Measurements from ENCODE around the gene TRMT10A.

TRMT10A gene

DNA sequence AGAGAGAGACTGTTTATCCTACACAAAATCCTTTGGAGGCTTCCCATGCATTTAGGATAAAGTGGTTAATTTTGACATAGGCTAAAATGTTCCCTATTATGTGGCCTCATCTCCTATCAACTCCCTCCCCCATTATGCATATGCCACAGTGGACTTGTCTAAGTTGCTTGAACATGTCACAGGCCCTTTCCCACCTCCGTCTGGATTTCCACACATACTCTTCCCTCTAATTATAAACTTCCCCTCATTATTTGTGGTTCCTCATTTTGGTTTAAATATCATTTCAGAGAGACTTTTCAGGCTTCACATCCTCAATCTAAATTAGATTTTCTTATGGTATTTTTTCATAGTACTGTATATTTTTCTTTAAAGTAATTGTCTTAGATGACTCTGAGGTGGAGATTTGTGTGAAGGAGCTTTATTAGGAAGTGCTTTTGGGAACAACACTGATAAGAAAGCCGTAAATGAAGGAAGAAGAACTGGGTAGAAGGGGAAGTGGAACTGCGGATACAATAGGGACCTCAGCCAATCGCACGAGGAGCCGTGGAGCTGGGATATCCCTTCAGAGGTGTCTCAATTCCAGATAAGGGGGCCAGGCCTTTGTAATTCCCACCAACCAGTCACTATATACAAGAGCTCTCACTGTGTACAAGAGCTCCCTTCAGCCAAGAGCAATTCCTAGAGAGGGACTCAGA is 45.1 kb downstream of the TRMT10A start:
- no peaks in the 10 kb centered on the region for H3K36me3 ChIP-seq
- H3K27ac ChIP-seq, result peak overlapping the region in 1 of 11 experiments; percentile 7; a peak in 1 of 22 replicates
- H4K20me1 ChIP-seq, result no peaks in the 10 kb centered on the region
- H3K4me3 ChIP-seq, result no peak overlapping the region
- H3K4me1 ChIP-seq, result peaks cover 0 to 31% (median 3%) of the 10 kb centered on the region in 10 experiments; a peak in 8 of 20 replicates
- no peaks in the 10 kb centered on the region for H3K9me3 ChIP-seq (replicated peaks in 1 of 11)
- no peak for TF ChIP-seq Cebpa-rat (IDR thresholded peaks at IDR 0.05)
- no peaks in the 10 kb centered on the region for H3K27me3 ChIP-seq
- no peak overlapping the region for H3K9ac ChIP-seq
- H3K4me2 ChIP-seq, result peak overlapping the region in 4 of 11 experiments; percentile 33 to 83 (median 71); a peak in 6 of 22 replicates

DNA sequence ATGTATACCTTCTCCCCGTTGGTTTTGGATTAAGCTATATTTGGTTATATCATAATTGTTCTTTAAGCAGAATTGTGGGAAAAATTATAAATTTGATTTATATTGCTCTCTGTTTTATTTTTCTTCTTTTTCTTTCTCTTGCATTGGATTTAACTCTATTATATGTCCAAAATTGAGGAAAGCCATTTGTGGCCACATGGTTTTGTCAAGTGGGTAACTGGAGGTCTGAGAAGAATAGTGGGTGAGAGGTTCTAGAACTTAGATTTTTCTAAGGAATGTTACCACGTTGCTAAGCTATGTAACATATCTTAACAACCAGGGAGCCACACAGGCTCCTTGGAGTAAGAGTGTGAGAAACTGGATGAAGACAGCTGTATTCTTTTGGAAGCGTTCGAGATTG is 53.1 kb downstream of the TRMT10A start, which contains the start of gene C4orf17:
Gene C4orf17 (plus strand): TSS at position 301 of the 400 bp plus-strand sequence. CDS start 2,061 bp downstream, outside the sequence.
- H4K20me1 ChIP-seq, result no peaks in the 10 kb centered on the region
- H3K27ac ChIP-seq, result no peak within 1 kb of the TSS

DNA sequence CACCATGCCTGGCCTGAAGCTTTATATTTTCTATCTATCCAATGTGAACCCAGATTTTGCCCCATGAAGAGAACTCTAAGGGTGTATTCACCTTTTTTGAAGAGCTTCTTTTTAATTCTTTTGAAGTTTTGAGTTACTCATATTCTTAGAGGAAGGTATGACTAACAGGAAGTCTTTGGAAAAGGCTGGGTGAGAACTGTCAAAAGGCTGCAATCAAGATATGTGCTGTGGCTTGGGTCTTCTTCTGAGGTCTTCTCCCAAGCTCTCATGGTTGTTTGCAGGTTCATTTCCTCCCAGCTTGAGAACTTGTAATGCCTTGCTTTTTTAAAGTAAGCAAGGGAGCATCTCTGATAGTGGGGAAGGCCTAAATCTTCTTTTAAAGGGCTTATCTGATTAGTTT is 56.1 kb downstream of the TRMT10A start:
- no peak for TF ChIP-seq Cebpa-rat (IDR thresholded peaks at IDR 0.05)
- Histone ChIP-seq H3K4me2 (no peak overlapping the region), H3K27me3 (no peaks in the 10 kb centered on the region), H3K4me3 (no peak overlapping the region), H4K20me1 (no peaks in the 10 kb centered on the region), H3K27ac (no peak overlapping the region), H3K36me3 (no peaks in the 10 kb centered on the region), H3K9ac (no peak overlapping the region), H3K4me1 (peaks cover 0 to 17% (median 12%) of the 10 kb centered on the region in 10 experiments; a peak in 15 of 20 replicates), H3K9me3 (replicated peaks in 1 of 11) (no peaks in the 10 kb centered on the region)

More for the DNA sequence above, 53.1 kb downstream of the TRMT10A start, which contains the start of gene C4orf17:
- H3K9ac ChIP-seq, result no peak within 1 kb of the TSS
- no peak within 1 kb of the TSS for H3K4me2 ChIP-seq
- no peaks in the 10 kb centered on the region for H3K36me3 ChIP-seq
- H3K4me3 ChIP-seq, result no peak within 1 kb of the TSS
- H3K4me1 ChIP-seq, result peaks cover 0 to 4% (median 0%) of the 10 kb centered on the region in 10 experiments; a peak in 1 of 20 replicates
- no peak for TF ChIP-seq Cebpa-rat (IDR thresholded peaks at IDR 0.05)
- no peaks in the 10 kb centered on the region for H3K9me3 ChIP-seq (replicated peaks in 1 of 11)
- H3K27me3 ChIP-seq, result no peaks in the 10 kb centered on the region

DNA sequence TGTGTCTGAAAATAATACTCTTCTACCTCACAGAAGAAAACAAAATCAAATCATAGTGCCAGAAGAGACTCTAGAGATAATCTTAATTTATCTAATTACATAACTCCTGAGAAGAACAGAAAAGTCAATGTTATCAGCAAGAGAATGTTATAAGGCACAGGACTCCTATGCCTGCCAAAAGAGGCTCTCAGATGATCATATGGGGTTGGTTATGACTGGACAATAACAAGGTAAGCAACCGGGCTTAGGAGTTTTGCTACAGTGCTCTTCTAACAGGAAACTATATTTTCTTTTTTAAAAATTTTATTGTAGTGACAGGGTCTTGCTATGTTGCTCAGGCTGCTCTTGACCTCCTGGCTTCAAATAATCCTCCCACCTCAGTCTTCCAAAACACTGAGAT is 56.5 kb downstream of the TRMT10A start:
- Histone ChIP-seq H3K9ac (no peak overlapping the region), H3K27ac (no peak overlapping the region), H3K4me2 (no peak overlapping the region), H4K20me1 (no peaks in the 10 kb centered on the region), H3K27me3 (no peaks in the 10 kb centered on the region), H3K9me3 (replicated peaks in 1 of 11) (no peaks in the 10 kb centered on the region), H3K36me3 (no peaks in the 10 kb centered on the region), H3K4me3 (no peak overlapping the region), H3K4me1 (peaks cover 0 to 17% (median 12%) of the 10 kb centered on the region in 10 experiments; a peak in 15 of 20 replicates)
- no peak for TF ChIP-seq Cebpa-rat (IDR thresholded peaks at IDR 0.05)

DNA sequence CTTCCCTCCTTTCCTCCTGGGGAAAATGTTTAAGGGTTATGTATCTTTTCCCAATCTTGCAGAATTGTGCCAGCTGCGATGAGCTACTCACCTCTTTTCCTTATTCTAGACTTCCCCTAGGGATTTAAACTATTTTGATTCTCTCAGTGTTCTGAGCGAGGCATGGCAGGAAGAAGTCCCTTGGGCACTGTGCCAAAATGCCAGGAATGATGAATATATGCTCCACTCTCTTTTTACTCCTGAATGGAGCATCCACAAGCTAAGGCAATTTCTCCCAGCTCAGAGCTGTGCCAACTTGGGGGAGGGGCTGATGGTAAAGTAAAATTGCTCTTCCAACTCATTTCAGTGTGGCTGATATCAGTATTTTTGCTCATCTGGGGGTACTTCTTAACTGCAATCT is 57.1 kb downstream of the TRMT10A start:
- Histone ChIP-seq H4K20me1 (no peaks in the 10 kb centered on the region), H3K36me3 (no peaks in the 10 kb centered on the region), H3K9ac (no peak overlapping the region), H3K27me3 (no peaks in the 10 kb centered on the region), H3K9me3 (replicated peaks in 1 of 11) (no peaks in the 10 kb centered on the region), H3K4me3 (no peak overlapping the region), H3K27ac (no peak overlapping the region), H3K4me1 (peaks cover 0 to 17% (median 12%) of the 10 kb centered on the region in 10 experiments; a peak in 15 of 20 replicates), H3K4me2 (no peak overlapping the region)
- TF ChIP-seq Cebpa-rat (IDR thresholded peaks at IDR 0.05), result no peak

DNA sequence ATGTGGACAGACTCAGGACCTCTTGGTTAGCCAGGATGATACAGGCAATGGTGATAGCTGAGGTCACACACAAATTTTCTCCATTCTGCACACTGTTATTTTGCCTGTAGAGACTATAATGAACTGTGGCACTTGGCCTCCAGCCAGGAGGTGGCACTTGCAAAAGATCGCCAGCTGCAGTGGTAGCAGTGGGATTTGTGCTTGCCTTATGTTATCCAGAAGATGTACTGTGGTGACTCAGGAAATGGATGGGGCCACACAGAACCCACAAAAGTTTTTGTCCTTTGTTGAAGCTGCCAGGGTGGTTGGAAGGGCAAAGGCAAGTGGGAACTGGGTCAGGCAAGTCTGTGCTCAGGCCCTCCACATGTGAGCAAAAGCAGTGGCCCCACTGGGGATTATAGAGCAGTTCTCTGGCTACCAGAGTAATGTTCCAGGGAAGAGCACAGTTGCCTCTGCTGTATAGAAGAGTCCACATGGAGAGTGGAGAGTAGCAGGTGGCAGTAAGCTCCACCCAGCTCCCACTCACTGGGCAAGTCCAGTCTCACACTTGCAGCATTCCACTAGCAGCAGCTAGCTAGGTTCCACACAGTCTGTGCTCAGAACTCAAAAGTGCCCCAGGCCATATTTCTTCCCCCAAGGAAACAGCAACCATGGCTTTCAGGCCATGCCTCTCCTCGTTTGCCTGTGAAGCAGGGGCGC is 58.9 kb downstream of the TRMT10A start:
- Histone ChIP-seq H3K36me3 (no peaks in the 10 kb centered on the region), H3K27me3 (no peaks in the 10 kb centered on the region), H3K9me3 (replicated peaks in 1 of 11) (no peaks in the 10 kb centered on the region), H3K27ac (peak overlapping the region in 5 of 11 experiments; percentile 4 to 52 (median 35); a peak in 8 of 22 replicates), H3K4me3 (no peak overlapping the region), H3K4me2 (peak overlapping the region in 10 of 11 experiments; percentile 4 to 54 (median 36); a peak in 18 of 22 replicates), H4K20me1 (no peaks in the 10 kb centered on the region), H3K9ac (no peak overlapping the region), H3K4me1 (peaks cover 0 to 17% (median 12%) of the 10 kb centered on the region in 10 experiments; a peak in 15 of 20 replicates)
- TF ChIP-seq Cebpa-rat (IDR thresholded peaks at IDR 0.05), result no peak

Data from BLaER1 treated with 17β-estradiol and CSF1 and Interleukin-3, amounts not matched to agents 10 nM and 100 nM (cell line).